HG02981 (cell line): ENCODE measurements around the gene HDGFL1.

Experiments
- ATAC-seq: cut with Tn5 transposase; IDR thresholded peaks from one replicate; pipeline ENCODE4 v1.9.1; 2021; ENCODE audit warnings: mild to moderate bottlenecking, moderate library complexity; ENCODE audit not compliant: unreplicated experiment

HDGFL1 gene

GRCh38 chr6:22569281-22570184 lies at the start of gene HDGFL1:
Gene HDGFL1 (plus strand): TSS chr6:22569566. CDS start chr6:22569576, 10 bp downstream.
- ATAC-seq = no peak

- no peak for ATAC-seq
Measured at GRCh38 chr6:22521035-22521434, 48.3 kb upstream of the HDGFL1 start.

GRCh38 chr6:22526736-22527135 lies 42.6 kb upstream of the HDGFL1 start:
- no peak for ATAC-seq

- no peak for ATAC-seq
Measured at GRCh38 chr6:22529866-22530265, 39.5 kb upstream of the HDGFL1 start.

GRCh38 chr6:22530506-22530905 lies 38.9 kb upstream of the HDGFL1 start:
- no peak for ATAC-seq

GRCh38 chr6:22536122-22536521 lies 33.2 kb upstream of the HDGFL1 start:
- ATAC-seq = no peak

GRCh38 chr6:22544476-22544875 lies 24.9 kb upstream of the HDGFL1 start:
- ATAC-seq = no peak

- no peak for ATAC-seq
Measured at GRCh38 chr6:22545051-22545450, 24.3 kb upstream of the HDGFL1 start.

GRCh38 chr6:22546236-22546635 lies 23.1 kb upstream of the HDGFL1 start:
- ATAC-seq = no peak

- no peak for ATAC-seq
Measured at GRCh38 chr6:22550971-22551670, 18.2 kb upstream of the HDGFL1 start.

- no peak for ATAC-seq
Measured at GRCh38 chr6:22556266-22556665, 13.1 kb upstream of the HDGFL1 start.

- no peak for ATAC-seq
Measured at GRCh38 chr6:22557007-22557406, 12.4 kb upstream of the HDGFL1 start.

GRCh38 chr6:22558288-22558882 lies 11.0 kb upstream of the HDGFL1 start:
- ATAC-seq = no peak

- ATAC-seq = no peak
Measured at GRCh38 chr6:22568854-22569253, 512 bp upstream of the HDGFL1 start.

GRCh38 chr6:22570185-22570551 lies 802 bp downstream of the HDGFL1 start:
- no peak for ATAC-seq

GRCh38 chr6:22575190-22575589 lies 5.8 kb downstream of the HDGFL1 start:
- no peak for ATAC-seq

GRCh38 chr6:22579439-22579838 lies 10.1 kb downstream of the HDGFL1 start:
- no peak for ATAC-seq

- ATAC-seq = no peak
Measured at GRCh38 chr6:22580337-22580736, 11.0 kb downstream of the HDGFL1 start.

GRCh38 chr6:22582417-22583205 lies 13.2 kb downstream of the HDGFL1 start:
- ATAC-seq = no peak

- no peak for ATAC-seq
Measured at GRCh38 chr6:22583230-22583629, 13.9 kb downstream of the HDGFL1 start.

GRCh38 chr6:22583927-22584326 lies 14.6 kb downstream of the HDGFL1 start:
- ATAC-seq = no peak
